ENCODE data around the gene OAT.
"Not testable (repeated sequence)": the region's sequence is repeated elsewhere in the genome, so short reads cannot be mapped to it uniquely, and the experiment has no call there.

Gene OAT

DNA sequence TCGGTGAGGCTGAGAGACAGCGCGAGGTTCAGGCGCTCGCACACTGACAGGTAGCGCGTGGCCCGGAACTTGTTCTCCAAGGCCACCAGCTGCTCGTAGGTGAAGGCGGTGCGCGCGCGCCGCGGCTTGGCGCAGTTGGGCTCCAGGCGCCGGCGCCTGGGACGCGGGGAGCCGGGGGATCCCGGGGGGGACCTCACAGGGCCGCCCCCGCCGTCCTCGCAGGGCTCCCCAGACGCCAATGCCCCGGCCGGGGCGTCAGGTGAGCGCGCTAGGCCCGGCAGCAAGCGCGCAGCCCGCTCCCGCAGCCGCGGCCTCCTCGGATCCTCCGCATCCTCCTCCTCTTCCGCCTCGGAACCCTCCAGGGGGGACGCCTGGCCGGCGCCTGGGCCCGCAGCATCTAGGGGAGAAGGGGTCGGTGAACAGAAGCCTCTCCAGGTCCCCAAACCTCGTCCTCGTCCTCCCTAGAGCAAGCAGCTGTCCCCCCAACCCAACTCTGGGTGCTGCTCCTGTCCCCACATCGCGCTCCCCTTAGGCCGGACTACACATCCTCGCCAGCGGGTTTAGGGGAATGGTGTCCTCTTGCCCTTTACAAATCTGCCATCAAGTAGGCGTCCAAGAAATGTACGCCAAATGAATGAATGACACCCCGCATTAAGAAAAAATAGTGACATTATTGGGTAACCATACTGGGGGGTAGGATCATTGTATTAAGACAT lies 29.2 kb upstream of the OAT start:
- DNase-seq (ENCODE audit: low spot score), result no peak

DNA sequence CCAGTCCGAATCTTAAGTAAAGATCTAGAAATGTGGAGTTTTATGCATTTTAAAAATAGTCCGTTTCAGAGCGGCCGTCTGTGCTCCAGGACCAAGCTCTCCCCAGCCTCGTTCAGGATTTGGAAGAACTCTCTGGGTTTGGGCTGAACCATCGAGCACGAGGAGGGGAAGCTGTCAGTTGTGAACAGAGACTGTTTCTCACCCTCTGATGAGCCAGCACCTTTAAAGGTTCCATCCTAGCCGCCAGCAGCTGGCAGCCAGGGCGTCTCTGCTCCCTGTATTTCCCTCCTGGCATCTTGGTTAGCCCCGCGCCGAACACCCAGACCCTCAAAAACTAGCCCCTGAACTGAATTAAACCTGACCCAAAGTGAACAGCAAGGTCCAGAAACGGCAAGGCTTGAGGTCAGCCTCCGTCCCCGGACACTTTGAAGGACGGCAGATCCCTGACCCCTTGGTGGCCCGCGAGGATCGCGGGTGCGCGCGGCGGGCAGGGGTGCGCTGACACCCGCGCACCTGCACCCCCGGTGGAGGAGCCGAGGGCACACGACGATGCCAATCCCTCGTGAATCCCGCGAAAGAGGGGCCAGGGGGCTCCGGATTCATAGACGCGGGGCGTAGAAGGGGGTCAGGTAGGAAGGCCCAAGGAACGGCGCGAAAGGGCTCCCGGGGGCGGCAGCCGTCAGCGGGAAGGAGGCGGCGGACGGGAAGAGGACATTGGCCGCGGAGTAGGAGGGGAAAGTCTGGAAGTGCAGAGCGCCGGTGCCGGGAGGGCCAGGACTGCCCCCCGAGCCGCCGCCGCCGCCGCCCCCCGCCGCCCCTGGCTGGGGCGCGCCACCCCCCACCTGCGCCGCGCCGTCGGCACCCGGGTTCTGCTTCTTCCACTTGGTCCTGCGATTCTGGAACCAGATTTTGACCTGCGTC lies 28.4 kb upstream of the OAT start:
- peak; percentile 39 for DNase-seq (ENCODE audit: low spot score)

DNA sequence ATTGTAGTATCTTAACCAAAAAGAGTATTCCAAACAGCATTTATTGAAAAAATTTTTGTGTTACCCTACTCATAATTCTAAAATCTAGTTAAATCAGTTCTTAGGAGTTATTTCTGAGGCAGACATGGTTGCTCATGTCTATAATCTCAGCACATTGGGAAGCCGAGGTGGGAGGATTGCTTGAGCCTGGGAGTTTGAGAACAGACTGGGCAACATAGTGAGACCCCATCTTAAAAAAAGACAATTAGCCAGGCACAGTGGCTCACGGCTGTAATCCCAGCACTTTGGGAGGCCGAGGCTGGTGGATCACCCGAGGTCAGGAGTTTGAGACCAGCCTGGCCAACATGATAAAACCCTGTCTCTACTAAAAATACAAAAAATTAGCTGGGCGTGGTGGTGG lies 23.0 kb upstream of the OAT start:
- DNase-seq (ENCODE audit: low spot score), result not testable (repeated sequence)

DNA sequence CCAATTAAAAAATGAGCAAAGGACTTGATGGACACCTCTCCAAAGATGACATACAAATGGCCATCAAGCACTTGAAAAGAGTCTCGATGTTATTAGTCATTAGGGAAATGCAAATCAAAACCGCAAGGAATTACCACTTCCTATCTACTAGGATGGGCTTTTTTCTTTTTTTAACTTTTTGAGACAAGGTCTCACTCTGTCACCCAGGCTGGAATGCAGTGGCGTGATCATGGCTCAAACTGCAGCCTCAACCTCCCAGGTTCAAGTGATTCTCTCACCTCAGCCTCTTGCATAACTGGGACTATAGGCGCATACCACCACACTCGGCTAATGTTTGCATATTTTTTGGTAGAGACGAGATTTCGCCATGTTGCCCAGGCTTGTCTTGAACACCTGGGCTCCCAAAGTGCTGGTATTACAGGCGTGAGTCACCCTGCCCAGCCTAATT lies 17.5 kb upstream of the OAT start:
- no peak for DNase-seq (ENCODE audit: low spot score)

DNA sequence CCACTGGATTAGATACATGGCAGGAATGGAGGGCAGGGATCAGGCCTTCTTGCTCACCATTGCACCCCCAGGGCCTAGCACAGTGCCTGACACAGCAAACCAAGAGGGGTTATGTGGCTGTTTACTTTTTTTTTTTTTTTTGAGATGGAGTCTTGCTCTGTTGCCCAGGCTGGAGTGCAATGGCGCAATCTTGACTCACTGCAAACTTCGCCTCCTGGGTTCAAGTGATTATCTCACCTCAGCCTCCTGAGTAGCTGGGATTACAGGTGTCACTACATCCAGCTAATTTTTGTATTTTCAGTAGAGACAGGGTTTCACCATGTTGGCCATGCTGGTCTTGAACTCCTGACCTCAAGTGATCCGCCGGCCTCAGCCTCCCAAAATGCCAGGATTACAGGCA lies 17.0 kb upstream of the OAT start:
- not testable (repeated sequence) for DNase-seq (ENCODE audit: low spot score)

- DNase-seq (ENCODE audit: low spot score), result no peak
These were observed 14.7 kb upstream of the OAT start for GRCh38 chr10:124433461-124433860.

GRCh38 chr10:124430077-124430476 lies 11.4 kb upstream of the OAT start:
- no peak for DNase-seq (ENCODE audit: low spot score)

- no peak for DNase-seq (ENCODE audit: low spot score)
These were observed 10.9 kb upstream of the OAT start for GRCh38 chr10:124429576-124429975.

GRCh38 chr10:124428207-124428777 lies 9.6 kb upstream of the OAT start:
- no peak for DNase-seq (ENCODE audit: low spot score)

DNA sequence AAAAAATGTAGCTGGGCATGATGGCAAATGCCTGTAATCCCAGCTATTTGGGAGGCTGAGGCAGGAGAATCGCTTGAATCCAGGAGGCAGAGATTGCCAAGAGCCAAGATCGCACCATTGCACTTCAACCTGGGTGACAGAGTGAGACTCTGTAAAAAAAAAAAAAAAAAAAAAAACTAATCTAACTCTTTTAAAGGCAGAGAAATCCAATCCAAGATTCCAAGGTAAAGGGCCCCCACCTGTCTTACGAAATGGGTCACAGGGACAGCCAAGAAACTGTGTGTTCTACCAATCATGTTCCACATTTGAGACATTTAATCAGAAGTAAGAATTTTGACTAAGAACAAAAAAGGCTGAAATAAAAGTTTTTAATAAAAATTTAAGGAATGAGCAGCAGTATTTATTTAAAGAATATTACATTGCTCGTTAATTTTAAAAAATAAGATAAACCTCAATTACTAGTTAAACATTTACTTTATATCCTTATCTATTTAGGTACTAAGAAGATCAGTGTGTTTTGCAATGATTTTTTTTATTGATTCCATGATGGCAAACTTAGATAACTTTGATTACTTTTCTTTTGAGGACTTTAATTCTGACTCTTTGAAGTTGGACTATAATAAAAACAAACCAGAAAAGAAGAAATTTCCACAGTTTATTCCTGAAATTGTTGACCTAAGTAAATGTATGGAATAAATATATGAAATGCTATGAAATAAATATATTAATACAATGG lies 6.7 kb upstream of the OAT start:
- no peak for DNase-seq (ENCODE audit: low spot score)

- DNase-seq (ENCODE audit: low spot score), result no peak
These were observed 5.1 kb upstream of the OAT start for GRCh38 chr10:124423813-124424212.

DNA sequence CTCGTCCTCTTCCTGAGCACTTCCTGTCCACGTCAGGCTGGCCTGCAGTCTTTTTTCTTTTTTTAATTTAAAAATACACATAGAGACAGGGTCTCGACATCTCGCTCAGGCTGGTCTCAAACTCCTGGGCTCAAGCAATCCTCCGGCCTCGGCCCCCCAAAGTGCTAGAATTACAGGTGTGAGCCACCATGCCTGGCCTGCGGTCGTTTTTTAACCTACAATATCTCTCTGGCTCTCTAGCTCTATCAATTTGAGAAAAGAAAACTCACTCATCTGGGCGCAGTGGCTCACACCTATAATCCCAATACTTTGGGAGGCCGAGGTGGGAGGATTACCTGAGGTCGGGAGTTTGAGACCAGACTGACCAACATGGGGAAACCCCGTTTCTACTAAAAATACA lies 4.0 kb upstream of the OAT start:
- DNase-seq (ENCODE audit: low spot score), result no peak

DNA sequence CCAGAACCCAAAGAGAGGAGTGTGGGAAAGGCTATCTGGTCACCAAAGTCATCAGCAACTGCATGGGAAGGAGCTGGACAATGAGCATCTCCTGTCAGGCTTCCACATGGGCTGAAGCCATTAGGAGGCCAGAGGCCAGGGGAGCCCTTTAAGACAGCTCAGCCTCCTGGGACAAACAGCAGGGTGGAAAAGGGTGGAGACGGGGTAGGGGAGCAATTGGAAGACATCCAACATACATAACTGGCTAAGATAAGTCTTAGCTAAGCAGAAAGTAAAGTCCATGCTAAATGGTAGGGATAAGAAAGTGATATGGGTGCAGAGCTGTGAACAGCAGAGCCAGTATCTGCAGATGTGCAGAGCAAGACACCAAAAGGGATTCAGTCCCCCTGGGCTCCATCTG lies 1.5 kb upstream of the OAT start:
- DNase-seq (ENCODE audit: low spot score), result no peak

- no peak for DNase-seq (ENCODE audit: low spot score)
These were observed 912 bp upstream of the OAT start for GRCh38 chr10:124419635-124420034.

DNA sequence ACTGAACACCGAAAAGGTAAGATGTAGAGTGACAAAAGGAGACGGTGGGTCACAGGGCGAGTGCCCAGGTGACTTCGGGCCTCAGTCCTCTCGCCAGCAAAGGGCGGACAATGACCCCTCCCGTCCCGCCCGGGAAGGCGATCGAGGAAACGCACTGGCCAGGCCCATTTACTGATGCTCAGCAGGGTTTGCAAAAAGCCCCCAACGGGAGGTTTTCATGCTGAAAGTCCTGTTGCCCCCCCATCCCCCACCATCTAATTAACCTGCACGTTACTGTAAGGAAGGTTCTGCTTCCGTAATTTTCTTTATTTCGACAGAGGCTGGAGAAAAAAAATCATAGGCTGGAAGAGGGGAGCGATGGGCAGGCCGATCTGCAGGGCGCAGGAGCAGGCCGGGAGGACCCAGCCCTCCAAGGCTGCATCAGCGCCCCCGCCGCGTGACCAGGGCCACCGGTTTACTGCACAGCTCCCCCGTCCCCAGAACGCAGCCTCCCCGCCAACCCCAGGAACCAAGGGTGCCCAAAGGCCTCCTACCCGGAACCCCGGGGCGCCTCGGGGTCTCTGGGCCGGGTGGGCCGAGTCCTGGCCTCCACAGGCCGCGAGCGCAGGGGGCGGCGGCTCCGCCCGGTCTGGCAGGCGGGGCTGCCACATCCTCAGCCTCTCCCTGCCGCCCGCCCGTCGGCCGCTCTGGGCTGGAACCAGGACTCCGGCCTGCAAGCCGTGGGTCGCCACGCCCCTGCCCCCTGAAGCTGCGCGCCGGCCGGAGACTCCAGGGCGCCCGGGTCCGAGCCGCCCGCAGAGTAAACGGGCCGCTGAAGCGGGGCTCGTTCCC lies 613 bp downstream of the OAT start:
- DNase-seq (ENCODE audit: low spot score), result peak; percentile 51

GRCh38 chr10:124416733-124417132 lies 2.0 kb downstream of the OAT start:
- DNase-seq (ENCODE audit: low spot score), result no peak

- DNase-seq (ENCODE audit: low spot score), result no peak
These were observed 3.5 kb downstream of the OAT start for GRCh38 chr10:124415210-124415609.

DNA sequence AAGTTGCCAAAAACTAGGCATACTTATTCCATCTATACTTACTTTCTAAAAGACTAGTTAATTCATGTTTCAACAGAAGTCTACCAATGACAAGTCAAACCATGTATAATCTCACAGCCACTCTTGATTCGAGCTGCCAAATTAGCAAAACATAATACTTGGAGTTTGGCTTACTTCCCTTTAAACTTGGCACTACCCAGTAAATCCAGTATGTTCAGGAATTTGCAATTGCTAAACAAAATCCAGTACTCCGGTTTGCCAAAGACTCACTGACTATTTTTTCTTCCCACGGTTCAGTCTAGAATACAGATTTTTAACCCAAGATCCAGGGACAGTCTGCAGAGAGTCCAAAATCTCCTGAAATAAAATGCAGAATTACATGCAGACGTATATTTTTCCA lies 4.6 kb downstream of the OAT start:
- DNase-seq (ENCODE audit: low spot score), result no peak

DNA sequence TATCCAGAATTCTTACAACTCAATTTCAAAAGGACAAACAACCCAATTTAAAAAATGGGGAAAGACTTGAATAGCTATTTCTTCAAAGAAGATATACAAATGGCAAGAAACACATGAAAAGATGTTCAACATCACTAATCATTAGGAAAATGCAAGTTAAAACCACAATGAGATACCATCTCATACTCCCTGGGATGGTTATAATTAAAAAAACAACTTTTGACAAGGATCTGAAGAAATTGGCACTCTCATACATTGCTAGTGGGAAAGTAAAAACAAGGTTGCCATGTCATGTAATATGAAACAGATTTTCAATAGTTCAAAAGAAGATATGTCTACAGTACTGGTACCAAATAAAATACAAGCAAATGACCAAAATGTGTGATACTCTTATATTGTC lies 9.0 kb downstream of the OAT start:
- no peak for DNase-seq (ENCODE audit: low spot score)

DNA sequence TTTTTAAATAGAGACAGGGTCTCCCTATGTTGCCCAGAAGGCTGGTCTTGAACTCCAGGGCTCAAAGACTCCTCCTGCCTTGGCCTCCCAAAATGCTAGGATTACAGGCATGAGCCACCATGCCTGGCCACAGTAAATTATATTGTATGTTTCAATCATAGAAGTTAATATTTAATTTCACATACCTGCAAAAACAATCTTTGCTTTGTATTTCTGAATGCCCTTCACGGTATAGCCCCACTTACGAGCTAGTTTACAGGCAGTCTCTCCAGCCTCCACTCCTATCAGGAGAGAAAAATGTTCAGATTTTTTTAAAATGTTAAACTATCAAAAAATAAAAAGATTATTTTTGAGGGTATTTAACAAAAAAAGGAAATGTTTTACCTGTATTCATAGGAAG lies 10.4 kb downstream of the OAT start:
- no peak for DNase-seq (ENCODE audit: low spot score)

GRCh38 chr10:124407456-124407855 lies 11.3 kb downstream of the OAT start:
- DNase-seq (ENCODE audit: low spot score), result no peak
